Skeletal muscle satellite cell (primary cell): ENCODE measurements around the gene CLNK. TPM values are rescaled to one million over a fixed set of nuclear protein-coding genes. Genes with fewer than 3 reads are reported as not detected.

Experiments used
- H3K27me3 ChIP-seq: 2 replicates; pipeline ENCODE4 v1.7.0; 2013; ENCODE audit warnings: low read length; ENCODE audit not compliant: control insufficient read depth, insufficient read depth
- H3K36me3 ChIP-seq: 2 replicates; pipeline ENCODE4 v1.7.0; 2013; ENCODE audit warnings: mild to moderate bottlenecking, control low read depth, low read length; ENCODE audit not compliant: insufficient read depth
- H3K4me1 ChIP-seq: 2 replicates; pipeline ENCODE4 v1.7.0; 2013; ENCODE audit warnings: low read length; ENCODE audit not compliant: control insufficient read depth, insufficient read depth
- H3K4me2 ChIP-seq: 2 replicates; pipeline ENCODE4 v1.7.0; 2013; ENCODE audit warnings: mild to moderate bottlenecking, low read length
- H3K4me3 ChIP-seq: 2 replicates; pipeline ENCODE4 v1.7.0; 2013; ENCODE audit warnings: low read length
- H3K9ac ChIP-seq: 2 replicates; pipeline ENCODE4 v1.7.0; 2013; ENCODE audit warnings: mild to moderate bottlenecking, low read depth, low read length, moderate library complexity
- H3K9me3 ChIP-seq: replicated peaks from 2 replicates; pipeline ENCODE4 v1.7.0; 2013; ENCODE audit warnings: mild to moderate bottlenecking, control low read depth, low read length
- total RNA-seq: library from RNA; depleted of rRNA; stranded (reverse); fragments of >200 nt; gene quantifications from 2 replicates; pipeline ENCODE4 v1.2.3, GENCODE V29; 2012; rRNA removed

Gene CLNK
- not detected in 2 replicates for total RNA-seq

GRCh38 chr4:10684631-10685030 is at the start of gene CLNK:
Gene CLNK (minus strand): TSS chr4:10684768. CDS start chr4:10667869, 16,899 bp downstream.
- no peak within 1 kb of the TSS for H3K4me2 ChIP-seq
- no peaks in the 10 kb centered on the region for H3K27me3 ChIP-seq
- no peaks in the 10 kb centered on the region for H3K9me3 ChIP-seq
- no peak within 1 kb of the TSS for H3K4me3 ChIP-seq
- no peaks in the 10 kb centered on the region for H3K4me1 ChIP-seq
- H3K36me3 ChIP-seq: no peaks in the 10 kb centered on the region
- H3K9ac ChIP-seq: no peak within 1 kb of the TSS

- no peaks in the 10 kb centered on the region for H3K27me3 ChIP-seq
- no peaks in the 10 kb centered on the region for H3K36me3 ChIP-seq
- no peak overlapping the region for H3K4me3 ChIP-seq
- no peaks in the 10 kb centered on the region for H3K4me1 ChIP-seq
- H3K4me2 ChIP-seq: no peak overlapping the region
- H3K9ac ChIP-seq: no peak overlapping the region
- H3K9me3 ChIP-seq: no peaks in the 10 kb centered on the region
Observed at GRCh38 chr4:10733481-10734062, 49.0 kb upstream of the CLNK start.

GRCh38 chr4:10732914-10733415 is 48.4 kb upstream of the CLNK start:
- no peaks in the 10 kb centered on the region for H3K9me3 ChIP-seq
- no peak overlapping the region for H3K9ac ChIP-seq
- H3K4me2 ChIP-seq: no peak overlapping the region
- no peaks in the 10 kb centered on the region for H3K4me1 ChIP-seq
- no peak overlapping the region for H3K4me3 ChIP-seq
- H3K27me3 ChIP-seq: no peaks in the 10 kb centered on the region
- no peaks in the 10 kb centered on the region for H3K36me3 ChIP-seq

- Histone ChIP-seq H3K9ac (no peak overlapping the region), H3K4me3 (no peak overlapping the region)
Observed at GRCh38 chr4:10732235-10732913, 47.8 kb upstream of the CLNK start.

GRCh38 chr4:10731690-10732089 is 47.1 kb upstream of the CLNK start:
- Histone ChIP-seq H3K36me3 (no peaks in the 10 kb centered on the region), H3K4me1 (no peaks in the 10 kb centered on the region), H3K4me3 (no peak overlapping the region), H3K9me3 (no peaks in the 10 kb centered on the region), H3K4me2 (no peak overlapping the region), H3K27me3 (no peaks in the 10 kb centered on the region), H3K9ac (no peak overlapping the region)

More at GRCh38 chr4:10732235-10732913, 47.8 kb upstream of the CLNK start:
- H3K36me3 ChIP-seq: no peaks in the 10 kb centered on the region
- H3K27me3 ChIP-seq: no peaks in the 10 kb centered on the region
- no peaks in the 10 kb centered on the region for H3K4me1 ChIP-seq
- no peaks in the 10 kb centered on the region for H3K9me3 ChIP-seq
- no peak overlapping the region for H3K4me2 ChIP-seq

GRCh38 chr4:10731162-10731561 is 46.6 kb upstream of the CLNK start:
- H3K27me3 ChIP-seq: no peaks in the 10 kb centered on the region
- no peak overlapping the region for H3K4me2 ChIP-seq
- H3K36me3 ChIP-seq: no peaks in the 10 kb centered on the region
- no peaks in the 10 kb centered on the region for H3K9me3 ChIP-seq
- H3K4me3 ChIP-seq: no peak overlapping the region
- no peak overlapping the region for H3K9ac ChIP-seq
- no peaks in the 10 kb centered on the region for H3K4me1 ChIP-seq

- no peaks in the 10 kb centered on the region for H3K27me3 ChIP-seq
- H3K36me3 ChIP-seq: no peaks in the 10 kb centered on the region
- H3K4me1 ChIP-seq: no peaks in the 10 kb centered on the region
- no peak overlapping the region for H3K9ac ChIP-seq
- no peak overlapping the region for H3K4me3 ChIP-seq
- no peak overlapping the region for H3K4me2 ChIP-seq
- H3K9me3 ChIP-seq: no peaks in the 10 kb centered on the region
Observed at GRCh38 chr4:10730590-10730989, 46.0 kb upstream of the CLNK start.

GRCh38 chr4:10730019-10730418 is 45.5 kb upstream of the CLNK start:
- Histone ChIP-seq H3K4me2 (no peak overlapping the region), H3K4me1 (no peaks in the 10 kb centered on the region), H3K9ac (no peak overlapping the region), H3K27me3 (no peaks in the 10 kb centered on the region), H3K9me3 (no peaks in the 10 kb centered on the region), H3K4me3 (no peak overlapping the region), H3K36me3 (no peaks in the 10 kb centered on the region)

GRCh38 chr4:10729366-10729765 is 44.8 kb upstream of the CLNK start:
- Histone ChIP-seq H3K4me3 (no peak overlapping the region), H3K4me1 (no peaks in the 10 kb centered on the region), H3K36me3 (no peaks in the 10 kb centered on the region), H3K9me3 (no peaks in the 10 kb centered on the region), H3K4me2 (no peak overlapping the region), H3K9ac (no peak overlapping the region), H3K27me3 (no peaks in the 10 kb centered on the region)

GRCh38 chr4:10728016-10728415 is 43.4 kb upstream of the CLNK start:
- H3K4me3 ChIP-seq: no peak overlapping the region
- no peaks in the 10 kb centered on the region for H3K27me3 ChIP-seq
- no peaks in the 10 kb centered on the region for H3K36me3 ChIP-seq
- no peaks in the 10 kb centered on the region for H3K9me3 ChIP-seq
- H3K4me1 ChIP-seq: no peaks in the 10 kb centered on the region
- no peak overlapping the region for H3K4me2 ChIP-seq
- H3K9ac ChIP-seq: no peak overlapping the region

- no peaks in the 10 kb centered on the region for H3K27me3 ChIP-seq
- no peaks in the 10 kb centered on the region for H3K36me3 ChIP-seq
- no peak overlapping the region for H3K4me2 ChIP-seq
- no peak overlapping the region for H3K4me3 ChIP-seq
- no peaks in the 10 kb centered on the region for H3K4me1 ChIP-seq
- H3K9ac ChIP-seq: no peak overlapping the region
- no peaks in the 10 kb centered on the region for H3K9me3 ChIP-seq
Observed at GRCh38 chr4:10727140-10727880, 42.7 kb upstream of the CLNK start.
